ENCODE measurements around the gene TRPM8.

DNA sequence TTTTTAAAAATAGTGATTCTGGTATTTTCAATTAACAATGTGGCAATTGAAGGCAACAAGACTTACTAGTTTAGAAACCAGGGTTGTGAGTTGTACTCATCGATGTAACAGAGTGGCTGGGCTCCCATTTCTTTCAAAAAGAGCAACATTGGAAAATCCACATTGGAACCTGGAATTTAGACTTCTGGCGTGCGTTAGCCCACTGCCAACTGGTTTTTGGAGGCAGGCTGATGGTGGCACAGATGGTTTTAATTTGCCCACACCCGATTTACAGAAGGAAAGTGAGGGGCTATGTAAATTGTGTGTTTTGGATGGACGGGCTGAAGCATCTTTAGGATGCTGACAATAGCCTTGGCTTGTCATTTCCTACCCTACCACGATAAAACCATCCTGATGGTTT is 66.3 kb downstream of the TRPM8 start:
- no peak for TF ChIP-seq CTCF (IDR thresholded peaks at IDR 0.05)
- TF ChIP-seq POLR2A (IDR thresholded peaks at IDR 0.05; ENCODE audit: low read length), result no peak
- no peak for TF ChIP-seq MAX (IDR thresholded peaks at IDR 0.05)
- TF ChIP-seq POLR2AphosphoS2 (conservative IDR thresholded peaks at IDR 0.05; ENCODE audit: low read length), result no peak
- no peak for TF ChIP-seq SMC3 (IDR thresholded peaks at IDR 0.05)
- no peak for TF ChIP-seq CHD4 (IDR thresholded peaks at IDR 0.05; ENCODE audit: borderline replicate concordance)
- no peak for TF ChIP-seq HDAC2 (IDR thresholded peaks at IDR 0.05)
